GM12873 (cell line): ENCODE data around the gene MYO3A.

Experiments
- CTCF ChIP-seq: IDR thresholded peaks from 2 replicates; pipeline ENCODE4 v1.5.1; 2012; ENCODE audit warnings: low read depth, mild to moderate bottlenecking, moderate library complexity, low read length, control low read depth; ENCODE audit not compliant: insufficient read depth; ENCODE audit errors: missing control alignments

MYO3A gene

GRCh38 chr10:26235761-26236160 lies 301.7 kb downstream of the MYO3A start:
- no peak for TF ChIP-seq CTCF

DNA sequence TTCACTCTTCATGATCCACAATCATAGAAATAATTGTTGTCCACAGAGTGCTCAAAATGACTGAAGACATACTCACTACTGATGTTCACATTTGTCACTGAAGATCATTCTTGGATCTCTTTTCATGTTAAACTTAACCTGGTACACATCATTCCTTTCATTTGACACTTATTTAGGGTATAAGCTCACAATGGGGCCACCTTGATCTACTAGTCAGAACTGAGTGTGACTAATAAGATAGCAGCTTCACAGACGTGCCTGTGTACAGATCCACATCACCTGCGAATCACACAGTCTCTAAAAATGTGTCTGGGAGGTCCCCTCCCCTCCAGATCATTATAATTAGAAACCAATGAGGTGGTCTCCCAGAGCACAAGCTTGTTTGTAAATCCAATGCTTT lies 304.3 kb downstream of the MYO3A start:
- no peak for TF ChIP-seq CTCF

DNA sequence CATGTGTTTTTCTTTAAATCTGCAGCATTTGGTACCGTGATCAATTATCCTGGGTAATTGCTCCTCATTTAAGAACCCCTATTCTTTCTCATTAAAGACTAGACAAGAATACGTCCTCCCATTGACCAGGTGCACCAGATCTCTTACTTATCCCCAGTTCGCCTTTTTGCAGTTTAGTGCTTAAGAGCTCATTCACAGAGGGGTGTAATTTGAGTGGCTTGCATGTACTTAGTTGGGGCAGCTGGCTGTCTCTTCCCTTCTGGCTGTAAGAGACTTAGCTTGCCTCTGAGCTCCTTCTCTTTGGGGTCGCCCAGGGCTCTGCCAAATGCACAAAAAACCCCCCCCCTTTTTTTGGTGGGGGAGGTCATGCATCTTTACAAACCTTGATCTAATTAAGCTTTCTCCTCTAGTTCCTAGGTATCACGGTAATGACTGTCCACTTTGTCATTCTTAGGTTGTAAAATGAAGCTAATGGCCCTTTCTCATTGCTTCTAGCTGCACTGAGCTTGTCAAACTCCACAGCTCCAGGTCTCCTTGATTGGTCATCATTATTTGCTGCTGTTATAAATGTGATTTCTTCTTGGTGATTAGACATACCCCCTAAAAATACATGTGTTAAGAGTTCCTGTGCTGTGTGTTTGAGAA lies 308.8 kb downstream of the MYO3A start:
- TF ChIP-seq CTCF: no peak

GRCh38 chr10:26243351-26243720 lies 309.3 kb downstream of the MYO3A start:
- TF ChIP-seq CTCF: no peak

GRCh38 chr10:26249681-26250080 lies 315.7 kb downstream of the MYO3A start:
- no peak for TF ChIP-seq CTCF

DNA sequence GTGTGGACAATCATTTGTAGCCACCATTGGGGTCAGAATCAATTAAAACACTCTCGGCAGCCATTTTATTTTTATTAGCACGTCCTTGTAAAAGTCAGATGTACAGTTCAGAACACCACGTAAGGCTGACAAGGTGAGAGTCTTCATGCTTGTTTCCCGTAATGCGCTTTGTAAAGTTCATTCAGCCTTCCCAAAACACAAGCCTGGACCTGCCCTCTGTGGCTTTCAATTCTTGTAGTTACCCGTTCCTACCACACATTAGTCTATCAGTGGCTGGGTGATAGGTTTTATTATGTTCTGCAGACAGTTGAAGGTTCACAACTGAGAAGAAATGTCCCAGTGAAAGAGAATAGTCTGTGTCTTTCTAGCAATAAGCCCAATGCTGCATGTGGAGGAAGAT lies 317.9 kb downstream of the MYO3A start:
- no peak for TF ChIP-seq CTCF

DNA sequence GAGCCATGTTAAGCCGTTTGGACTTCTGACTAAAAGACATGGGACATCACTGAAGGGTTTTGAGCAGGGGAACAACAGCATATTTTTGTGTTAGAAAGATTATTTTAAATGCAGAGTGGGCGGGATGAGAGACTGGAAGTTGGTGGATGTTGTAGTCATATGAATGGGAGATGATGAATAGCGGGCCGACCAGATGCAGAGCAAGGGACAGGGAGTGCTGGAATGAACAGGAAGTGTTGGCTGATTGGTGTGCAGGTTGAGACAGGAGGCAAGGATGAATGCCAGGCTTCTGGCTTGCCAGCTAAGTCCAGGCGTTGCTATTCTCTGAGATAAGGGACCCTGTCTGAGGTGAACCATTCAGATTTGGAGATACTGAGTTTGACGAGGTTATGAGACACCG lies 320.6 kb downstream of the MYO3A start:
- TF ChIP-seq CTCF: no peak

GRCh38 chr10:26259341-26259740 lies 325.3 kb downstream of the MYO3A start:
- TF ChIP-seq CTCF: no peak
